NCI-H2196 (cell line): Measurements from ENCODE around the gene CD99.

ENCODE experiments used
- DNase-seq: peaks from one replicate; lab custom pipeline; 2025; ENCODE audit not compliant: unreplicated experiment; lab: John Stamatoyannopoulos, UW

CD99 gene, protein sequence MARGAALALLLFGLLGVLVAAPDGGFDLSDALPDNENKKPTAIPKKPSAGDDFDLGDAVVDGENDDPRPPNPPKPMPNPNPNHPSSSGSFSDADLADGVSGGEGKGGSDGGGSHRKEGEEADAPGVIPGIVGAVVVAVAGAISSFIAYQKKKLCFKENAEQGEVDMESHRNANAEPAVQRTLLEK

DNA sequence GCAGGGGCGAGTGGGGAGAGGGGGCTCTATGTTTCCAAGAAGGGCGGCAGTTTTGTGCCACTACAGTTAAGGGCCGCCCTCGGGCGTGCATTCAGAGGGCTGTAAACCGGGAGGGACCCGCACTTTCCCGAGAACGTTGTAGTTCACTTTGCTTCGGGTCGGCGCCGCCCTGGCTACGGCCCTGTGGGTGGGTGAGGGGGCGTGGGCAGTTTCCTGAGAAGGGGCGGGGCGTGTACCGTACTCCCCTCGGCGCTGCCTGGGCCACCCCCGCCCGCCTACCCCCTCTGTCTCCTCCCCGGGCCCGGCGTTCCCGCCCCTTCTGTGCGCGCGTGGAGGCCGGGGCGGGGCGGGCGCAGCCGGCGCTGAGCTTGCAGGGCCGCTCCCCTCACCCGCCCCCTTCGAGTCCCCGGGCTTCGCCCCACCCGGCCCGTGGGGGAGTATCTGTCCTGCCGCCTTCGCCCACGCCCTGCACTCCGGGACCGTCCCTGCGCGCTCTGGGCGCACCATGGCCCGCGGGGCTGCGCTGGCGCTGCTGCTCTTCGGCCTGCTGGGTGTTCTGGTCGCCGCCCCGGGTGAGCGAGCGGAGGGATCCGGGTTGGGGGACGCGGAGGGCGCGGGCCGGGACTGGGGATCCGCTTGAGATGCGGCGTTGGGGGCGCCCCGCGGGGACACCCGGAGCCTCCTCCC, at the start of gene CD99:
TSS of gene CD99 (plus strand) at position 440 of the 687 bp plus-strand sequence. CDS start at position 506, 66 bp downstream.
- DNase-seq, result no peak

DNA sequence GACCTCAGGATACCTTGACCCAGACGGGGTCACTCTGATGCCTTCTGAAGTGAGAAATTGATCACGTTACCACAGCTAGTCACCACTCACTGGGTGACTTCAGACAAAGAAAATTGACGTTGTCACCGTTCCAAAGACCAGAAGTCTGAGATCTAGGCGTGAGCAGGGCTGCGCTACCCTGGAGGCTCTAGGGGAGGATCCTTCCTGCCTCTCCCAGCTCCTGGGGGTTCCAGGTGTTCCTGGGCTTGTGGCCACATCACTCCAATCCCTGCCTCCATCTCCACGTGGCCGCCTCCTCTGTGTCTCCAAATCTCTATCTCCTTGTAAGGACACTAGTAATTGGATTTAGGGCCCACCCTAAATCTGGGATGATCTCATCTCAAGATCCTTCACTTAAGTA, 48.9 kb upstream of the CD99 start:
- no peak for DNase-seq

DNA sequence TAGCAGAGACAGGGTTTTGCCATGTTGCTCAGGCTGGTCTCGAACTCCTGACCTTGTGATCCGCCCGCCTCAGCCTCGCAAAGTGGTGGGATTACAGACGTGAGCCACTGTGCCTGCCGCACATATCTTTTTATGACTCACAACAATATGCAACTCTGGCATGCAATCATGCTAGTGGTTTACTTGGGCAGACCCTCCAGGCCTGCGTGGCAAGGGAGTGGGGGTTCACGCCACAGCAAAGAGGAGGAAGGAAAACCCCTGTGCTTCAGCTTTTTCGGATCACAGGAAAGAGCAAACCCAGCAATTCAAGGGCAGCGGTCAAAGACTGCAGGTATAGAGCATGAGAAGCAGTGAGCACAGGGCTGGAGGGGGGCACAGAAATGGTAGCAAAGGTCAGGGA, 48.3 kb upstream of the CD99 start:
- no peak for DNase-seq

DNA sequence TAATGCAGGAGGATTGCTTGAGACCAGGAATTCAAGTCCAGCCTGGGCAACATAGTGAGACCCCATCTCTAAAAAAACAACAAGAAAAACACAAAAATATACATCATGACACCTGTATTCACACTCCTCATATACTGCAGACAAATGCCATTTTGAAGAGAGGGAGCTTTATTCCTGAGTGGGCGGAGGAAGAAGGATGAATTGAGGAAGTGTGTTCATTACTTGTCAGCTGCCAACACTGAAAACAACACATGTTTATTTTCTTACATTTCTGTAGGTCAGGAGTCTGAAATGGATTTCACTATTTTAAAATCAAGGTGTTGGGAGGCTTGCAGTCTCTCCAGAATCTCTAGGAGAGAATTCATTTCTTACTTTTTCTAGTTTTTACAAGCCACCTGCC, 47.2 kb upstream of the CD99 start:
- no peak for DNase-seq

DNA sequence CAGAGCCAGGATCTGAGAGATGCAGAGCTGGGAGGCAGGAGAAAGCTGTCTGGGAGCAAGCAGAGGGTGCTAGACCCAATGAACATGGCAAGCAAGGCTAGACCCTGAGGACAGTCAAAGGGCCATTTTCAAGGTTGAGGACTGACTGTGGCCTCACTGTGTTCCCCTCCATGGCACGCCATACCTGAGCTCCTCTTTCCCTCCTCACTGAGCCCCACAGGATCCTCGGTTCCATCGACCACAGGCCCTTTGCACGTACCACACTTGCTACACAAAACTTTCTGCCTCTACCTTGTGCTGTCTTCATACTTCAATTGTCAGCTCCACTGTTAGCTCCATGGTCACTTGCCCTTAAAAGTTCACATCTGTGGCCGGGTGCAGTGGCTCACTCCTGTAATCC, 45.5 kb upstream of the CD99 start:
- DNase-seq, result no peak

DNA sequence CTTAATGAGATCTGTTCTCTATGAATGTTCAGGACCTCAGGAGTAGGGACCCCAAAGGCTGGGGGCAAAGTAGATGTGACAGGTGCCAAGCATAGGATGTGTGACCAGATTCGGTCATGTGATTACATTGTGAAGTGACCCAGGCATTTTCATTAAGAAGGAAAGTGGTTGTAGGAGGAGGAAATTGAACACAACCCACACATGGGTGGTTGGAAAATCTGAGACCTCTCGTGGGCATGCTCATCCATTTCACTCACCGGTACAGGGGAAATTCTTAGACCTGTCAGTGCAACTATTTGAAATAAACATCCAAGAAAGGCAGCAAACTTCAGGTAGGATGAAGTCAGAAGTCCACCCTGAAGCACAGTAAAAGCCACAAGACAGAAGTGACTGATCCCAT, 43.5 kb upstream of the CD99 start:
- no peak for DNase-seq

DNA sequence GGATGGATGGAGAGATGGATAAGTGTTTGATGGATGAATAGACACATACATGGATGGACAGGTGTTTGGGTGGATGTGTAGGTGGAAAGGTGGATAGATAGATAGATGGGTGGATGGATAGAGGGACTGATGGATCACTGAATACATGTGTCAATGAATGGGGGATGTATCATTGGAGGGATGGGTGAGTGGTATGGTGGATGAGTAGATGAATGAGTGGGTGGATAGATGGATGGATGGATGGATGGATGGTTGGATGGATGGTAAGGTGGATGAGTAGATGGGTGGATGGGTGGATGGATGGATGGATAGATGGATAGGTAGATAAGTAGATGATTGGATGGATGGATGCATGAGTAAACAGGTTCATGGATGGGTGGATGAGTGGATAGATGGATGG, 41.1 kb upstream of the CD99 start:
- DNase-seq, result no peak

DNA sequence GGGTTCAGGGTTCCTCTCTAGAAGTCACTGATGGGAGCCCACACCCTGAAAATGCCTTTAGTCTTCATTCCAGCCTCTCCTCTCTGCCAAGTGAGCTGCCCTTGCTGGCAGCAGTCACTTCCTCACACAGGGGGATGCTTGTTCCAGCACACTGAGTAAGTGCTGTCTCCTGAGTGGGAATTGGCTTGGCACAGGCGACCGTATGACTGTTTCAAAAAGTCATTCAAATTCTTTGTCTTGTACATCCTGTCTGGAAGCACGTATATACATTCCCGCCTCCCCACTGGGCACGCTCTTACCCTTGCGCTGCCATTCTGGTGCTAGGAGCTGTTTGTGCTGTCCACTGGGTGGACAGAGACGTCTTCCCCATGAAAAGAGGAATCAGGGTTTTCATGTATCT, 40.2 kb upstream of the CD99 start:
- DNase-seq, result no peak

DNA sequence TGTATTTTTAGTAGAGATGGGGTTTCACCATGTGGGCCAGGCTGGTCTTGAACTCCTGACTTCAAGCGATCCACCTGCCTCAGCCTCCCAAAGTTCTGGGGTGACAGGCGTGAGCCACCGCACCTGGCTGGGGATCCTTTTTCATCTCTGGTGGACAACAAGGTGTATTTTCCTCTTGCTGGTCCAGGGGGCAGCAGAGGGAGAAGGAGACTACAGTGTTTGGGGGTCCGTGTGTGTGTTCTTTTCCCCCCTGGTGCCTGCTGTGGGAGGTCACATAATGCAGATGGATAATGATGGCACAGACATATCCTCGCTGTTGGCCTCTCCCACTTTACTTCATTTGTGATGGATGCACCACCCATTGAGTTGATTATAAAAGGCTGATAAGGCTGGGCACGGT, 39.0 kb upstream of the CD99 start:
- no peak for DNase-seq

DNA sequence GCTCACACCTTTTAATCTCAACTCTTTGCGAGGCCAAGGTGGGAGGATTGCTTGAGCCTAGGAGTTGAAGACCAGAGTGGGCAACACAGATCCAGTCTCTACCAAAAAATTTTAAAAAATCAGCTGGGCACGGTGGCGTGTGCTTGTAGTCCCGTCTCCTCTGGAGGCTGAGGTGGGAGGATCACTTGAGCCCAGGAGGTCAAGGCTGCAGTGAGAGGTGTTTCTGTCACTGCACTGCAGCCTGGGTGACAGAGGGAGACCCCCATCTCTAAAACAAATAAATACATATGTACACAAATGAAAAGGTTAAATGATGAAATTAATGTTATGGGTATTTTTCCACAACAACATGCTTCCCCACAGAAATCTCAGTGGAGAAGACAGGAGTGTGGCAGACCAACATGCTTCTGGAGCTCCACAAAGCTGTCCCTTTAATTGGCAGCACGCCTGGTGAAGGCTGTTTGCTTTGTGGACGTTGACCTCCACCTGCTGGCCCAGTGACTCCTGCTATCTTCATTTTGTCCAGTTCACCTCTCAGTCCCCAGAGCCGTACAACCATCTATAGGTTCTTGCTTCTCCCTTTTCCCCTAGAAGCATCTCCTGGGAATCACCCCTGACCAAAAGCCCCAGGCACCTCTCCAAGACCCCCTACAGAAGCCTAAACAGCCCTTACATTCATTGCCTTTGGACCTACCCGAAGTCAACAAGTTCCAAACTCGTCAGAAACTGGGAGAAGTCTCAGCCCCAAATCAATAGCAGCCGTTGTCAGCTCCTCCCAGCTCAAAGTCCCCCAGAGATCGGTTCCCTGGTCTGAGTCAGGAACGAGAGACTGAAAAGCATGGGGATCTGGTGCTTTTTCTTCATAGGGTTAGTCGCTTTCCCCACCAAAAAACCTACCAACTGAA, 36.4 kb upstream of the CD99 start:
- no peak for DNase-seq

DNA sequence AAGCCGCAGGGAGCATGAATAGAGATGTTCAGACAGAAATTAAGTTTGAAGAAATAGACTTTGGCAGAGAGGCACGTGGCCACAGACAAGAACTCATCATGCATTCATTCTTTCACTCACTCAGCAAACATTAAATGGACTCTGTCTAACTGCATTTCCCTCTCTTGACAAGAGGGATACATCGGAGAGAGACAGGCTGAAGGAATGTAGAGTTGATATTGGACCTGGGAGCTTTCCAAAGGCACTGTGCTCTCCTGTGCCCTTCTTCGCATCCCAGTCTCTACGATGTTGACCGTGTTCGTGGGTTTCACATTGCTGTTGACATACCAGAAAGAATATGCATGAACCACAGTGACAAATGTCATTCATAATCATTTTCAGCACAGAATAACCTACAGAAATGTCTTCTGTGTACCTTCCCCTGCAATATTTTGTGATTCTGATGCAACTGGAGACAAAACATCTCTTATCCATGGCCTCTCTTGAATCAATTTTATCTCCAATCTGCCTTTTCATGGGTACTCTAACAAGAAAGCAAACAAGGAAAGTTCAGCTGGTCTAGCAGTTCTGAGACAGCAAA, 34.7 kb upstream of the CD99 start:
- no peak for DNase-seq

DNA sequence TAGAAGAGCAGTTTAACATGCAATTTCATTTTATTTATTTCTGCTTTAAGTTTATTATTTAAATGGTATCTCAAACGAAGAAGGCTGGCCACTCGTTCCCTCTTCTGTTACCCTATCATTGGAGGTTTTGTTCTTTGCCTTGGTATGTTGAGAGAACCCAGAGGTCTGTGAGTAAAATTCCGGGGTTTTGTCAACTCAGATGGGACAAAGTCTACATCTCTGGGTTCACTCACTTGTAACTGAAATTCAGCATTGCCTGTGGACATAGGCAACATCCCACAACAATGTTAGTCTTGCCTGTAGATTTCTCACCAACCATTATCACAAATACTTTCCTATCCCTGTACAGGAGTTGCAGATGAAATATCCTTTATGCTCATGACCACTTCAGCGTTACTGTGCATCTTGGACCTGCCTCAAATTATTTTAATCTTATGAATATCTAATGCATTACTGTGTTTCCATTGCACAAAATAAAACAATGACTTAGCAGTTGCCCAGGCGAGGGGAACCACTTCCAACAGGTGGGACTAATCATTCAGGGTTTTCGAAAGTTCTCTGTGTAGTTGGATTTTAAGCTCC, 33.5 kb upstream of the CD99 start:
- DNase-seq, result no peak

DNA sequence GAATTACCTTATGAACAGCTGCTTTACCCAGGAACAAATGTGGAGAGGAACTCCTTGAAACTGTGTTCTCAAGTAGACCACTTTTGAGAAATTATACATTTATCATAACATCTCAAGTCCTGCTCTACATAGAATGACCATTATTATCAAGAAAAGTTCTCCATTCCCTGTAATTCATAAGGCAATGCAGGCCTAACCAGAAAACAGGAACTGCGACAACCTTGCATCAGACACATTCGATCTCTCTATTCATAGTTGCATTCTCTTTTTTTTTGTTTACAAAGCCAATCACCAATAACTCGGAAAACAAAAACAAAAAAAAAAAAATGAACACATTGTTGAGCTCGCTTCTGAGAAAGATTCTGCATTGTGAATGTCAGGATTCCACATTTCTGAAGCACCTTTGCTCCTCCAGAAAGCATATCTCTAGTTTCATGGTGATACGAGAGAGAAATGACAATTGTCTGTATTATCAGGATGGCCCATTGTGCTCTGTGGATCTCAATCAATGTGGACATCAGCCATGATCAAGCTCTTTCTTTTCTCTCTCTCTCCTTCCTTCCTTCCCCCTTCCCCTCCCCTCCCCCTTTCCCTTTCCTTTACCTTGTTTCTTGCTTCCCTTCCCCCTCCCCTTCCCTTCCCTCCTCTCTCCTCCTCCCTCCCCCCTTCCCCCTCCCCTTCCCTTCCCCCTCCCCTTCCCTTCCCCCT, 32.4 kb upstream of the CD99 start:
- DNase-seq, result no peak

DNA sequence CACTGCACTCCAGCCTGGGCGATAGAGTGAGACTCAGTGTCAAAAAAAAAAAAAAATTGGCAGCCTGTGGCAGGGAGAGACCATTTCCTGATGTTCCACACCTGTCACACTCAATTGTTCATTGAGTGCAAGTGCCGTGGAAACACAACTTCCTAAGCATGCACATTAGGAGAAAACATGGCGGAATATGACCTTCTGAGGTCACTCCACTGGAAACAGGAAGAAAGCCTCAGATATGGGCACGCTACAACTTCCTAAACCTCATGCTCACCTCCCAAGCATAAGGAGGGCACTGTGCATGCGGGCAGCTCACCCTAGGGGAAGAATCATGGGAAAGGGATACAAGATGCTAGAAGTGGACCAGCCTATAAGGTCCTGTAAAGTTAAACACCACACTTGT, 28.5 kb upstream of the CD99 start:
- no peak for DNase-seq

DNA sequence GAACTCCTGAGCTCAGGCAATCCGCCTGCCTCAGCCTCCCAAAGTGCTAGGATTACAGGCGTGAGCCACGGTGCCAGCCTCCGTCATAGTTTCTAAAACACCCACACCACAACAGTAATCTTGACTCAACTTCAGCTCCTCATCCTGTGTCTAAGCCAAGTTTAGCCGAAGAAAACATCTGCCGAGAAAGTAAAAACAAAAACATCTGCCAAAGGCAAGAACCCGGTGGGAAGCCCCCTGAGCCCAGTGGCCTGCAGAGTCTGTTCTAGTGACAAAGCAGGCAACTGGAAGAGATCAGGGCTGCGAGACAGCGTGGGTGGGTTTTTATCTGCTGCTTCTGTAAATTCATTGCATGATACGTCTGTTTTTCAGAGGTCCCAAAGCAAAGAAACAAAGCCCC, 26.6 kb upstream of the CD99 start:
- DNase-seq, result no peak

DNA sequence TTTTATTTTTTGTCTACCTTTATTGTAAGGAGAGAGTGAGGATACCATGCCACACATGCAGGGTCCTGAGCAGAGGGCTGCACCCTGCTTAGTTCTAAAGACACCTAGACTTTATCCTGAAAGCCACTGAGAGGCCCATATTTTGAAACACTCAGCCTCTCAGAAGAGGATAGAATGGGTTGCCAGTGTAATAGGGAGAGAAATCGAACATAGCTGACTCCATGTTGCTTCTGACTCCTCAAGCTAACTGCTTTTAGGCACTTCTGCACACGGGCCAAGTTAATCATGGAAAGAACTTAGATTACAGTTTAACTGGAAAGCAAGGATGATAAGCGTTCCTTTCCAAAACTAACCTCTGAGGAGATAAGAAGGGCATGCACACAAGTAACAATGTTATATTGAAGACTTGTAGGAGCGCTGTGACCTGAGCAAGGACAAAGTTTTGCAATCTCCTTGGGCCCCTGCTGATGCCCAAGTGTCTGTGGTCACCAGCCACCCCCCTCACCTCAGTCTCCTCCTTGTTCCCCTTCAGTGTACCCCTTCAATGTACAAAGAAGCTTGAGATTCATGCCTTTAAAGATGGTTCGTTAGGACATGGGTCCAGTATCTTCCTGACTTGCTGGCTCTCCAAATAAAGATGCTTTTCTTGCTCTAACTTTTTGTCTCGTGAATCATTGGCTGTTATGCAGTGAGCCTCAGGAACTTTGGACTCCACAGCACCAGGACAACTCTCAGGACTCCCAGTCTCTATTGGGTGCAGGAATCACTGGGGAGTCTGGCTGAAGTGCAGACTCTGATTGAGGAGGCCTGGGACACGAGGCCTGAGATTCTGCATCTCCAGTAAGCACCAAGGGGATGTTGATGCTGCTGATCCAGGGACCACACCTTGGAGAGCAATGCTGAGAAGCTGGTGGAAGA, 25.4 kb upstream of the CD99 start:
- no peak for DNase-seq

DNA sequence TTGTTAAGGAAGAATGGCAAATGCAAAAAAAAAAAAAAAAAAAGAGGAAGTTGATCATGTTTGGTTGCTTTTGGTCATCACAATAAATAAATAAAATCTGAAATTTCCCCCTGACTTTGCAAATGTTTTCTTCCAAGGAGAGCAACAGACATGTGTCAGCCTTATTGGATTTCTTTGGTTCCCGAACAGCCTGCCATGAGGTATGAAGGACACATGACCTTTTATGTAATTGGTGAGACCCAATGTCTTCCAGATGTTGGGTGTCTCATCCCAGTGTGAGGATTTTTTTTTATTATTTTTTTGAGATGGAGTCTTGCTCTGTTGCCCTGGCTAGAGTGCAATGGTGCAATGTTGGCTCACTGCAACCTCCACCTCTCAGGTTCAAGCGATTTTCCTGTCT, 24.6 kb upstream of the CD99 start:
- DNase-seq, result no peak

DNA sequence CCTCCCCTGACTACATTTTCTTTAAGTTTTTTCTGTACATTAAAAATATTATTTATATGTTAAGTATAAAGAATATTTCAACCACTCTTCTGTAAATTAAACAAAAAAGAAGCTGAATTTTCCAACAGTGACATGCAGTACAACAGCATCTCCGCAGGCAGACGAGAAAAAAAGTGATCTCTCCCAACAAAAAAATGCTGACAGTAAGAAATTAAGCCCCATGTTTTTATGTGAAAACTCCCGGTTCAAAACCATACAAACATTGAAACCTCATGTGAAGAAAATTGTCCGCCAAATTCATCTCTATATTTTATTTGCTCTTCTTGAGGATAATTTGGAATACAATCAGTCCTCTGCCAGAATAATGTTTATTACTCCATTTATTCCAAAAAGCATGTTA, 20.1 kb upstream of the CD99 start:
- no peak for DNase-seq

DNA sequence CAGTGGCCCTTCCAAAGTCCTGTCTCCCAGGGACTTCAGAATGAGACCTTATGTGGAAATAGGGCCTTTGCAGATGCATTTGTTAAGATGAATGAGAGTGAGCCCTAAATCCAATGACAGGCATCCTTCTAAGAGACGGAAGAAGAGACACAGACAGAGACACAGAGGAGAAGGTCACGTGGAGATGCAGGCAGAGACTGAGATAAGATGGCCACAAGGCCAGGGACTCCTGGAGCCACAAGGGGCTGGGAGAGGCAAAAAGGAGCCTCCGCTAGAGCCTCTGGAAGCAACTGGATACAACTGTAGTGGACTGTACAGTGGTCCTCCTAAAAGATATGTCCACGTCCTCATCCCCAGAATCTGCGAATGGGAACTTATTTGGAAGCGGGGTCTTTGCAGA, 19.0 kb upstream of the CD99 start:
- DNase-seq, result no peak

DNA sequence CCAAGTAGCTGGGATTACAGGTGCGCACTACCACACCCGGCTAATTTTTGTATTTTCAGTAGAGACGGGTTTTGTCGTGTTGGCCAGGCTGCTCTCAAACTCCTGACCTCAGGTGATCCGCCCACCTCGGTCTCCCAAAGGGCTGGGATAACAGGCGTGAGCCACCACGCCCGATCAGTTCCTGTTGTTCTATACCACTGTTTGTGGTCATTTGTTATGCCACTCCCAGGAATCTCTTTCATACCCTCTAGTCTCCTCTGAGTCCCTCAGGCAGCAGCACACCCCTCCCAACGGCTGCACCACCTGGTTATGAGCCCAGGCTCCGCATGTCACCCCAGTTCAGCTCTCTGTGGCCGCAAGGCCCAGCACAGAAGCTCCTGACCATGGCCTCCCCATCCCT, 17.5 kb upstream of the CD99 start:
- DNase-seq, result no peak
